PC-3 (cell line): ENCODE results near the gene MORC3. TPM values are rescaled to one million over a fixed set of nuclear protein-coding genes. Genes with fewer than 3 reads are reported as not detected.

ENCODE experiments used
- ATAC-seq: fragments of 200-7000 bp; cut with Tn5 transposase; 2 replicates; pipeline ENCODE4 v1.9.1; 2020; ENCODE audit warnings: mild to moderate bottlenecking, moderate library complexity
- BruUV-seq: library from RNA; stranded (reverse); fragments of 400-500 nt; replicated peaks from 2 replicates; lab custom pipeline; 2021; lab: Mats Ljungman, UMichigan
- CTCF ChIA-PET: fragments of 300-600 bp; sonication (Branson Sonifier 250); formaldehyde crosslinking; loops from one replicate; lab custom pipeline; 2022; ENCODE audit warnings: antibody characterized with exemption; lab: Charles Lee
- POLR2A ChIA-PET: fragments of 300-600 bp; sonication (Branson Sonifier 250); formaldehyde crosslinking; loops from one replicate; lab custom pipeline; 2022; ENCODE audit warnings: antibody characterized with exemption; ENCODE audit not compliant: unreplicated experiment; lab: Charles Lee
- DNase-seq: peaks from one replicate; pipeline ENCODE4 v3.0.0-alpha.2; 2015
- H2AFZ ChIP-seq: fragments of 300-600 bp; sonication (generic); 2 replicates; pipeline ENCODE4 v1.6.0; 2016; ENCODE audit warnings: antibody characterized with exemption, low read length
- H3F3A ChIP-seq: fragments of 300-600 bp; sonication (generic); one replicate; pipeline ENCODE4 v1.6.0; 2017; ENCODE audit warnings: antibody characterized with exemption, low read length, control low read depth, mild to moderate bottlenecking; ENCODE audit not compliant: unreplicated experiment
- H3K27ac ChIP-seq: fragments of 300-600 bp; sonication (generic); 2 replicates; pipeline ENCODE4 v1.5.1; 2016; ENCODE audit warnings: mild to moderate bottlenecking, low read length
- H3K27me3 ChIP-seq: fragments of 300-600 bp; sonication (generic); 2 replicates; pipeline ENCODE4 v1.6.1; 2016; ENCODE audit warnings: low read length, mixed read lengths
- H3K36me3 ChIP-seq: fragments of 300-600 bp; sonication (generic); 2 replicates; pipeline ENCODE4 v1.6.1; 2016; ENCODE audit warnings: low read depth, mixed run types, low read length, mixed read lengths
- H3K4me1 ChIP-seq: fragments of 300-600 bp; sonication (generic); 2 replicates; pipeline ENCODE4 v1.5.1; 2016; ENCODE audit warnings: low read length; ENCODE audit not compliant: insufficient read depth
- H3K4me2 ChIP-seq: fragments of 300-600 bp; sonication (generic); 2 replicates; pipeline ENCODE4 v1.6.0; 2016; ENCODE audit warnings: low read length
- H3K4me3 ChIP-seq: fragments of 300-600 bp; sonication (generic); 2 replicates; pipeline ENCODE4 v1.5.1; 2016; ENCODE audit warnings: mild to moderate bottlenecking, low read length, mixed read lengths
- H3K79me2 ChIP-seq: fragments of 300-600 bp; sonication (generic); 2 replicates; pipeline ENCODE4 v1.6.1; 2017; ENCODE audit warnings: low read length, mixed read lengths
- H3K9ac ChIP-seq: fragments of 300-600 bp; sonication (generic); 2 replicates; pipeline ENCODE4 v1.6.0; 2016; ENCODE audit warnings: mild to moderate bottlenecking, low read length
- H3K9me2 ChIP-seq: fragments of 300-600 bp; sonication (generic); replicated peaks from 2 replicates; pipeline ENCODE4 v1.6.1; 2016; ENCODE audit warnings: mixed run types, low read length, mixed read lengths
- H3K9me3 ChIP-seq: fragments of 300-600 bp; sonication (generic); 2 replicates; pipeline ENCODE4 v1.6.1; 2016; ENCODE audit warnings: low read length, mixed read lengths
- H4K20me1 ChIP-seq: fragments of 300-600 bp; sonication (generic); 2 replicates; pipeline ENCODE4 v1.6.1; 2016; ENCODE audit warnings: low read length, mixed read lengths
- CTCF ChIP-seq: fragments of 300-600 bp; sonication (generic); conservative IDR thresholded peaks from 2 replicates; pipeline ENCODE4 v1.5.1; 2017; ENCODE audit warnings: antibody characterized with exemption, low read depth, mild to moderate bottlenecking, low read length
- EZH2 ChIP-seq: fragments of 300-600 bp; sonication (generic); IDR thresholded peaks from one replicate; pipeline ENCODE4 v1.6.1; 2017; ENCODE audit warnings: antibody characterized with exemption, mild to moderate bottlenecking, low read length; ENCODE audit not compliant: unreplicated experiment
- EZH2phosphoT487 ChIP-seq: fragments of 300-600 bp; sonication (generic); IDR thresholded peaks from 2 replicates; pipeline ENCODE4 v1.6.1; 2018; ENCODE audit warnings: mild to moderate bottlenecking, antibody characterized with exemption, low read length, borderline replicate concordance
- intact Hi-C: fragments of 100-400 bp; cut with micrococcal nuclease; formaldehyde crosslinking; loops from 2 replicates; pipeline ENCODE4 v1.9.0; 2023
- total RNA-seq: library from RNA; depleted of rRNA; stranded (reverse); fragments of >200 nt; gene quantifications from 2 replicates; pipeline ENCODE4 v1.2.3, GENCODE V29; 2014

The MORC3 gene
- total RNA-seq, 1 experiment from 2014 or later: 23.0 TPM

- Histone ChIP-seq H2AFZ (no peak overlapping the region), H3K27me3 (no peaks in the 10 kb centered on the region), H3K9me2 (no peaks in the 10 kb centered on the region), H3K4me3 (no peak overlapping the region), H3K27ac (no peak overlapping the region), H3K79me2 (no peaks in the 10 kb centered on the region), H3K9ac (no peak overlapping the region), H3K36me3 (peaks cover 23% of the 10 kb centered on the region), H3K4me2 (no peak overlapping the region), H3K9me3 (no peaks in the 10 kb centered on the region), H4K20me1 (no peaks in the 10 kb centered on the region), H3F3A (no peaks in the 10 kb centered on the region), H3K4me1 (no peaks in the 10 kb centered on the region)
- no peak for ATAC-seq
- BruUV-seq: no TSS peak
- ChIA-PET POLR2A (no interaction called here), CTCF (no interaction called here)
- TF ChIP-seq CTCF: no peak
- no peak for TF ChIP-seq EZH2
- TF ChIP-seq EZH2phosphoT487: no peak
- no peak for DNase-seq
- intact Hi-C loops: no loop called here
Observed at GRCh38 chr21:36400719-36401118, 80.7 kb downstream of the MORC3 start.

- H3K9me2 ChIP-seq: no peaks in the 10 kb centered on the region
- no TSS peak for BruUV-seq
- CTCF ChIA-PET: no interaction called here
- no peaks in the 10 kb centered on the region for H3K27me3 ChIP-seq
- intact Hi-C loops: no loop called here
- no peaks in the 10 kb centered on the region for H3K9me3 ChIP-seq
- H2AFZ ChIP-seq: no peak overlapping the region
- no peak overlapping the region for H3K27ac ChIP-seq
- no peak overlapping the region for H3K4me3 ChIP-seq
- no peaks in the 10 kb centered on the region for H3K4me1 ChIP-seq
- H3K9ac ChIP-seq: no peak overlapping the region
- no peak overlapping the region for H3K4me2 ChIP-seq
- no peaks in the 10 kb centered on the region for H3F3A ChIP-seq
- no peak for TF ChIP-seq EZH2phosphoT487
- H3K36me3 ChIP-seq: peaks cover 19% of the 10 kb centered on the region
- H4K20me1 ChIP-seq: no peaks in the 10 kb centered on the region
- POLR2A ChIA-PET: no interaction called here
- peak; percentile 94 for ATAC-seq
- DNase-seq: peak; percentile 16
- no peaks in the 10 kb centered on the region for H3K79me2 ChIP-seq
Observed at GRCh38 chr21:36402339-36402738, 82.3 kb downstream of the MORC3 start.

- POLR2A ChIA-PET: no interaction called here
- Histone ChIP-seq H3F3A (no peaks in the 10 kb centered on the region), H3K27ac (no peak overlapping the region), H3K4me3 (no peak overlapping the region), H3K4me1 (no peaks in the 10 kb centered on the region), H4K20me1 (no peaks in the 10 kb centered on the region), H2AFZ (no peak overlapping the region), H3K36me3 (peaks cover 25% of the 10 kb centered on the region), H3K4me2 (no peak overlapping the region), H3K79me2 (no peaks in the 10 kb centered on the region), H3K9me2 (no peaks in the 10 kb centered on the region), H3K9me3 (no peaks in the 10 kb centered on the region), H3K9ac (no peak overlapping the region), H3K27me3 (no peaks in the 10 kb centered on the region)
- no peak for ATAC-seq
- BruUV-seq: no TSS peak
- TF ChIP-seq CTCF: no peak
- TF ChIP-seq EZH2phosphoT487: no peak
- TF ChIP-seq EZH2: no peak
- CTCF ChIA-PET: no interaction called here
- no peak for DNase-seq
- intact Hi-C loops: no loop called here
Observed at GRCh38 chr21:36403713-36404112, 83.7 kb downstream of the MORC3 start.
